ENCODE results near the gene CFAP61. TPM values are rescaled to one million over a fixed set of nuclear protein-coding genes. Genes with fewer than 3 reads are reported as not detected.

The CFAP61 gene
- polyA plus RNA-seq, 1 of the 3 experiments (the other 2 are of a cell fraction), result 0.26 TPM

DNA sequence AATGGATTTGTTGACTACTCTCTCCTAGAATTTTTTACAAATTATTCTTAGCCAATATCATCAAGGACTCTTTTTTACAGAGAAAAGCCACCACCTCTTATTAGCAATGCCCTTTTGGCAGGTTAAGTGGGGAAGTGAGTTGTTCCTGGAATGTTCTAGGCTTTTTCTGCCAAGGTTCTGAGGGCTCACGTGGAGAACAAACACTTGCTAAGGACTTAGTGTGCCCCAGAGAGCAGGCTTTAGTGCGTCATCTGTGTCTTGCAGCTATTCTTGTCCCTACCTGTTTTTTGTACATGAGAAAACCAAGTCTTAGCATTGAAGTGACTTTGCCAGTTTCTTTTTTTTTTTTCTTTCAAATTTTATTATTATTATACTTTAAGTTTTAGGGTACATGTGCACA, 33.5 kb downstream of the CFAP61 start:
- H3F3A ChIP-seq (replicated peaks; ENCODE audit: insufficient read depth), result no peaks in the 10 kb centered on the region
- no peak for DNase-seq
- no peaks in the 10 kb centered on the region for H3K79me2 ChIP-seq (ENCODE audit: insufficient read depth)
- no peak overlapping the region for H3K27ac ChIP-seq (ENCODE audit: low read depth in 2 of 2, low read length in 1 of 2)
- WGBS (ENCODE audit: low lambda C conversion rate), result 13% methylated on average over 2 of the region's 2 CpGs
- no peaks in the 10 kb centered on the region for H3K9me2 ChIP-seq
- H4K20me1 ChIP-seq (ENCODE audit: insufficient read depth), result no peaks in the 10 kb centered on the region
- H2AFZ ChIP-seq (ENCODE audit: low read depth), result no peak overlapping the region
- no peaks in the 10 kb centered on the region for H3K36me3 ChIP-seq (replicated peaks in 1 of 2; ENCODE audit: control insufficient read depth in 1 of 2, insufficient read depth in 2 of 2, low read length in 1 of 2)
- ChIA-PET POLR2A (no interaction called here), CTCF (interaction anchor here (0.6 to 4.3 kb wide), 5 partner anchors 147 to 509 kb away, joined by 3 to 77 read pairs (median 12); no protein-coding TSS in a partner anchor)
- H3K4me3 ChIP-seq (ENCODE audit: low read depth in 2 of 2, low read length in 1 of 2), result no peak overlapping the region
- no peaks in the 10 kb centered on the region; the same call in 1 of the 2 replicates for H3K27me3 ChIP-seq (ENCODE audit: insufficient read depth)
- no peak overlapping the region for H3K4me2 ChIP-seq
- no peaks in the 10 kb centered on the region for H3K9me3 ChIP-seq
- no peaks in the 10 kb centered on the region; a peak in 2 of 4 replicates for H3K4me1 ChIP-seq (ENCODE audit: control insufficient read depth in 1 of 2, insufficient read depth in 2 of 2, low read depth in 1 of 2, low read length in 1 of 2)
- H3K9ac ChIP-seq, result no peak overlapping the region
- TF ChIP-seq EP300 (IDR thresholded peaks at IDR 0.05; ENCODE audit: borderline replicate concordance in 1 of 2, low read depth in 1 of 2, low read length in 1 of 2) (no peak), POLR2AphosphoS5 (IDR thresholded peaks at IDR 0.05; ENCODE audit: low read depth, low read length) (no peak), YY1 (IDR thresholded peaks at IDR 0.05; ENCODE audit: low read depth) (no peak), FOXM1 (IDR thresholded peaks at IDR 0.05; ENCODE audit: low read depth) (no peak), GATA2 (CRISPR knock-in tag; IDR thresholded peaks at IDR 0.05) (no peak), MXI1 (IDR thresholded peaks at IDR 0.05; ENCODE audit: low read depth, low read length) (no peak), GABPA (IDR thresholded peaks at IDR 0.05; ENCODE audit: low read depth) (no peak), ELF1 (IDR thresholded peaks at IDR 0.05) (no peak), SMC3 (IDR thresholded peaks at IDR 0.05; ENCODE audit: low read depth, low read length) (no peak), USF2 (IDR thresholded peaks at IDR 0.05; ENCODE audit: borderline replicate concordance, low read depth, low read length) (no peak), RCOR1 (IDR thresholded peaks at IDR 0.05; ENCODE audit: low read length) (no peak), TCF12 (IDR thresholded peaks at IDR 0.05) (no peak)

- TF ChIP-seq RFX5 (IDR thresholded peaks at IDR 0.05; ENCODE audit: low read length) (no peak), EZH2phosphoT487 (IDR thresholded peaks at IDR 0.05; ENCODE audit: borderline replicate concordance, low read depth) (no peak), POLR2AphosphoS5 (IDR thresholded peaks at IDR 0.05; ENCODE audit: low read depth, low read length) (no peak), SIN3A (IDR thresholded peaks at IDR 0.05; ENCODE audit: borderline replicate concordance, low read depth, low read length) (no peak), JUND (IDR thresholded peaks at IDR 0.05) (no peak), FOSL2 (IDR thresholded peaks at IDR 0.05; ENCODE audit: borderline replicate concordance, low read depth) (no peak), CTCF (IDR thresholded peaks at IDR 0.05) (no peak)
- TF ChIP-seq, protein P1, sequence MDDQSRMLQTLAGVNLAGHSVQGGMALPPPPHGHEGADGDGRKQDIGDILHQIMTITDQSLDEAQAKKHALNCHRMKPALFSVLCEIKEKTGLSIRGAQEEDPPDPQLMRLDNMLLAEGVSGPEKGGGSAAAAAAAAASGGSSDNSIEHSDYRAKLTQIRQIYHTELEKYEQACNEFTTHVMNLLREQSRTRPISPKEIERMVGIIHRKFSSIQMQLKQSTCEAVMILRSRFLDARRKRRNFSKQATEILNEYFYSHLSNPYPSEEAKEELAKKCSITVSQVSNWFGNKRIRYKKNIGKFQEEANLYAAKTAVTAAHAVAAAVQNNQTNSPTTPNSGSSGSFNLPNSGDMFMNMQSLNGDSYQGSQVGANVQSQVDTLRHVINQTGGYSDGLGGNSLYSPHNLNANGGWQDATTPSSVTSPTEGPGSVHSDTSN (IDR thresholded peaks at IDR 0.05), result no peak
- Histone ChIP-seq H3K9me2 (no peaks in the 10 kb centered on the region), H3K9ac (no peak overlapping the region), H3K4me3 (ENCODE audit: low read depth in 2 of 2, low read length in 1 of 2) (no peak overlapping the region), H3F3A (replicated peaks; ENCODE audit: insufficient read depth) (no peaks in the 10 kb centered on the region), H2AFZ (ENCODE audit: low read depth) (no peak overlapping the region), H3K27me3 (ENCODE audit: insufficient read depth) (no peaks in the 10 kb centered on the region), H3K9me3 (no peaks in the 10 kb centered on the region), H3K36me3 (replicated peaks in 1 of 2; ENCODE audit: control insufficient read depth in 1 of 2, insufficient read depth in 2 of 2, low read length in 1 of 2) (no peaks in the 10 kb centered on the region), H3K4me1 (ENCODE audit: control insufficient read depth in 1 of 2, insufficient read depth in 2 of 2, low read depth in 1 of 2, low read length in 1 of 2) (no peaks in the 10 kb centered on the region; a peak in 2 of 4 replicates), H3K79me2 (ENCODE audit: insufficient read depth) (no peaks in the 10 kb centered on the region), H4K20me1 (ENCODE audit: insufficient read depth) (no peaks in the 10 kb centered on the region), H3K27ac (ENCODE audit: low read depth in 2 of 2, low read length in 1 of 2) (no peak overlapping the region), H3K4me2 (no peak overlapping the region)
- ChIA-PET CTCF (interaction anchor here (1.1 to 6.5 kb wide), 4 partner anchors 9 to 148 kb away, joined by 3 to 39 read pairs (median 4); no protein-coding TSS in a partner anchor), POLR2A (no interaction called here)
- DNase-seq, result no peak
- 65% methylated on average over 4 of the region's 4 CpGs for WGBS (ENCODE audit: low lambda C conversion rate)
Measured at GRCh38 chr20:20089018-20089417, 36.7 kb downstream of the CFAP61 start.
